ENCODE results near the gene ODAD2.

DNA sequence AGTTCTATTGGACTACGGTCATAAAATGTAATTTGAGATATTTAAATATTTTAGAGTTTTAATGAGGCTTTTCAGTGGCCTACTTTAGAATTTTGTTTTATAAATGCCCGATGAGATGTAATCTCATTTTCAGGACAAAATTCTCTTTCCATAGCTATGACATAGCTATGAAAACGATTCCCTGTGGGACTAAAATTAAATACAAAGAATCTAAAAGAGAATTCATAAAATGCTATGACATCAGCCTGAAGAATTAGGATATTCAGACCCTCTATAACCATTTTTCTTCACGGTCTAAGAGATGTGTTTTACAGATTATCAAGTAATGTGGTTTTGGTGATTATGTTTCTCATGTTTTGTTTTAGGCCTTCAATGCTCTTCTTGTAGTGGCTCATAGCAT is 48.2 kb upstream of the ODAD2 start:
- no peak for TF ChIP-seq CTCF (IDR thresholded peaks at IDR 0.05)
- no peak for TF ChIP-seq EZH2 (IDR thresholded peaks at IDR 0.05; ENCODE audit: borderline replicate concordance, insufficient read depth, low read depth, low read length, poor library complexity, severe bottlenecking)

Data from B cell (primary cell).